K562 (cell line): Measurements from ENCODE around the gene SIM2. TPM values are rescaled to one million over a fixed set of nuclear protein-coding genes. Genes with fewer than 3 reads are reported as not detected.

Experiments used
- ATAC-seq: fragments of 200-7000 bp; cut with Tn5 transposase; 3 replicates; pipeline ENCODE4 v1.9.1; 2020; ENCODE audit warnings: moderate library complexity
- BruUV-seq: library from RNA; stranded (reverse); fragments of 400-500 nt; replicated peaks from 2 replicates; lab custom pipeline; 2021; lab: Mats Ljungman, UMichigan
- CTCF ChIA-PET: fragments of 300-600 bp; formaldehyde crosslinking; extraction: SDS; loops from one replicate; lab custom pipeline; 2021; ENCODE audit warnings: low intra/inter-chr PET ratio; lab: Yijun Ruan, JAX
- POLR2A ChIA-PET: fragments of 300-600, 350-650 bp; sonication (Branson Sonifier 250); formaldehyde crosslinking; extraction: SDS; loops from one replicate; lab custom pipeline; 2021; ENCODE audit warnings: antibody characterized with exemption, inconsistent platforms; lab: Yijun Ruan, JAX
- DNase-seq, 4 experiments: peaks; one replicate each; pipeline versions ENCODE4 v3.0.0 to v3.0.0-alpha.2; 2011 to 2018; ENCODE audit warnings: low spot score in 3 of 4, mixed read lengths in 3 of 4; ENCODE audit errors: extremely low read depth in 1 of 4
- FAIRE-seq: peaks from 2 replicates; lab custom pipeline; 2011; peaks lifted over from hg19 to GRCh38; lab: Jason Lieb, UNC
- H2AFZ ChIP-seq: 2 replicates; pipeline ENCODE4 v1.6.0; 2011; ENCODE audit warnings: low read depth, low read length, control low read depth, inconsistent platforms
- H3K27ac ChIP-seq: fragments of 200-600 bp; 3 replicates; pipeline ENCODE4 v1.8.0; 2011; ENCODE audit warnings: low read depth, mild to moderate bottlenecking, control low read depth, inconsistent platforms, low read length, moderate library complexity, mixed read lengths; ENCODE audit errors: extremely low read depth
- H3K27me3 ChIP-seq, 2 experiments: fragments of 300-600 bp in 1 of 2; 2 replicates in 1 of 2; 3 replicates in 1 of 2; pipeline versions ENCODE4 v1.6.0 to v1.8.0; 2011; ENCODE audit warnings: inconsistent platforms in 2 of 2, low read length in 2 of 2, mild to moderate bottlenecking in 1 of 2, mixed read lengths in 1 of 2, moderate library complexity in 1 of 2; ENCODE audit not compliant: control insufficient read depth in 2 of 2, insufficient read depth in 2 of 2
- H3K36me3 ChIP-seq: fragments of 300-600 bp; 3 replicates; pipeline ENCODE4 v1.8.0; 2011; ENCODE audit warnings: mild to moderate bottlenecking, low read length, inconsistent platforms; ENCODE audit not compliant: control insufficient read depth, insufficient read depth
- H3K4me1 ChIP-seq, 2 experiments: fragments of 200-600 bp in 1 of 2; replicated peaks in 1 of 2; 2 replicates in 1 of 2; 3 replicates in 1 of 2; pipeline versions ENCODE4 v1.5.1 to v1.8.0; 2011; ENCODE audit warnings: inconsistent platforms in 2 of 2, low read length in 2 of 2, mild to moderate bottlenecking in 1 of 2, mixed read lengths in 1 of 2, moderate library complexity in 1 of 2; ENCODE audit not compliant: control insufficient read depth in 2 of 2, insufficient read depth in 2 of 2
- H3K4me2 ChIP-seq: 2 replicates; pipeline ENCODE4 v1.6.1; 2011; ENCODE audit warnings: low read length, control low read depth, inconsistent platforms, mixed read lengths; ENCODE audit not compliant: insufficient read depth
- H3K4me3 ChIP-seq: fragments of 200-600 bp; sonication (generic), shearing (Covaris generic); 2 replicates; pipeline ENCODE4 v1.5.1; 2016; ENCODE audit warnings: control low read depth, inconsistent platforms
- H3K79me2 ChIP-seq: fragments of 200-600 bp; 3 replicates; pipeline ENCODE4 v1.8.0; 2011; ENCODE audit warnings: low read length, inconsistent platforms; ENCODE audit not compliant: control insufficient read depth, insufficient read depth
- H3K9ac ChIP-seq, 2 experiments: 2 replicates each; pipeline versions ENCODE4 v1.6.0 to v1.6.1; 2011; ENCODE audit warnings: low read depth in 2 of 2, low read length in 2 of 2, control low read depth in 1 of 2, inconsistent platforms in 1 of 2, mild to moderate bottlenecking in 1 of 2, mixed read lengths in 1 of 2; ENCODE audit not compliant: insufficient read depth in 1 of 2
- H3K9me1 ChIP-seq: one replicate; pipeline ENCODE4 v1.6.0; 2011; ENCODE audit warnings: inconsistent platforms, mild to moderate bottlenecking, low read length, moderate library complexity; ENCODE audit not compliant: control insufficient read depth, insufficient read depth
- H3K9me3 ChIP-seq: replicated peaks from 2 replicates; pipeline ENCODE4 v1.5.1; 2011; ENCODE audit warnings: low read depth, low read length, inconsistent platforms; ENCODE audit not compliant: control insufficient read depth, insufficient read depth
- H4K20me1 ChIP-seq: replicated peaks from 2 replicates; pipeline ENCODE4 v1.6.1; 2011; ENCODE audit warnings: low read length, inconsistent platforms, mixed read lengths; ENCODE audit not compliant: control insufficient read depth, insufficient read depth
- POLR3A ChIP-seq: IDR thresholded peaks from 2 replicates; pipeline ENCODE4 v1.6.1; 2011; ENCODE audit warnings: borderline replicate concordance, mild to moderate bottlenecking, moderate library complexity; ENCODE audit not compliant: insufficient read length, insufficient read depth; ENCODE audit errors: extremely low read depth
- YY1 ChIP-seq, 3 experiments: IDR thresholded peaks; 2 replicates each; pipeline ENCODE4 v1.6.1; 2011; ENCODE audit warnings: low read length in 2 of 3, mild to moderate bottlenecking in 2 of 3, moderate library complexity in 2 of 3, borderline replicate concordance in 1 of 3, control low read depth in 1 of 3, low read depth in 1 of 3; ENCODE audit not compliant: insufficient read depth in 3 of 3, insufficient replicate concordance in 2 of 3, control insufficient read depth in 1 of 3, insufficient read length in 1 of 3; ENCODE audit errors: extremely low read depth in 1 of 3
- WGBS: fragments of 100-300 bp; shearing (Covaris generic); methylation state at CpG from one replicate; pipeline ENCODE4 v1.1.6; 2016; ENCODE audit warnings: low coverage, mixed read lengths; ENCODE audit not compliant: insufficient coverage; ENCODE audit errors: missing lambda C conversion rate; 5-methylcytosine and 5-hydroxymethylcytosine counted together
- in situ Hi-C: fragments of 300-500 bp; cut with MboI; formaldehyde crosslinking; loops from 4 replicates; pipeline ENCODE4 v1.15.0; 2018; ENCODE audit warnings: inconsistent platforms, mixed read lengths
- intact Hi-C: fragments of 100-400 bp; cut with micrococcal nuclease; formaldehyde crosslinking; loops from 2 replicates; pipeline ENCODE4 v1.14.2; 2022
- polyA plus RNA-seq, 8 experiments: library from polyadenylated mRNA; depleted of rRNA in 4 of 8; stranded (reverse) in 5 of 8; unstranded in 3 of 8; fragments of >200 nt; fragmentation: Nextera tagmentation in 2 of 8; fragmentation: Illumina TruSeq in 1 of 8; extraction: Ambion mirVana in 2 of 8; extraction: Trizol in 1 of 8; gene quantifications; 2 replicates each; pipeline versions ENCODE4 v1.2.1 to v1.2.3, GENCODE V29; 2011 to 2014; ENCODE audit warnings: inconsistent platforms in 1 of 8, missing spikeins in 1 of 8
- total RNA-seq, 7 experiments: library from RNA; depleted of rRNA in 6 of 7; stranded (reverse); fragments of >200 nt in 6 of 7; fragmentation: Illumina TruSeq in 2 of 7; extraction: Trizol in 2 of 7; gene quantifications; 2 replicates each; pipeline versions ENCODE4 v1.2.1 to v1.2.3, GENCODE V29; 2011 to 2021; ENCODE audit warnings: low replicate concordance in 1 of 7
- TF ChIP-seq, protein P1 (sequence below): fragments of 250-450 bp; sonication (Bioruptor Pico); IDR thresholded peaks from 2 replicates; pipeline ENCODE4 v1.5.1; 2021; ENCODE audit warnings: mild to moderate bottlenecking

SIM2 gene
- total and polyA plus RNA-seq, 9 of the 15 experiments (the other 6 are each of a cell fraction or from before 2014, with no cell fraction given) = 0.07 to 0.11 (median 0.08) TPM; not detected in 6

DNA sequence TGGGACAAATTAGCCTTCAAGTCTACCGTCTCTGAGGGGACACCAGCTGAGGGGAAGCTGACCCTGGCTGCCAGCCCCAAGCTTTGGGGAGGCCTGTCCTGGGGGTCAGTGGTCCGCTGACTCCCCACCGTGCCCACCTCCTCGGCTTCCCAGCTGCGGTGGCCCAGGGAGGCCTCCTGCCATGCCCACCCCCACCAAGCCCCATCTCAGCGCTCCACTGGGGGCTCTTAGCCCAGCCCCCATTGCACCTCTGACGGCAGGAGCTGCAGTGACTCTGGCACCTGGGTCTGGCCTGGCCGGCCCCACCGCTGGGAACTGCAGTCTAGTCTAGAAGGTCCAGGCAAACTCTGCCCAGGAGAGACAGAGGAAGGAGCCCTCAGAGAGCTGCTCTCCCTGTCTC, 30.2 kb upstream of the SIM2 start:
- no peak overlapping the region for H3K9ac ChIP-seq
- in situ Hi-C loops = no loop called here
- WGBS = under 1% methylated on average over 9 of the region's 9 CpGs
- H3K4me2 ChIP-seq = no peak overlapping the region
- TF ChIP-seq POLR3A (no peak), YY1 (IDR thresholded peaks at IDR 0.05; ENCODE audit: borderline replicate concordance in 1 of 3, control insufficient read depth in 1 of 3, extremely low read depth in 1 of 3, insufficient read depth in 3 of 3, insufficient read length in 1 of 3, insufficient replicate concordance in 2 of 3, low read depth in 1 of 3, low read length in 2 of 3) (no peak)
- TF ChIP-seq, protein P1, sequence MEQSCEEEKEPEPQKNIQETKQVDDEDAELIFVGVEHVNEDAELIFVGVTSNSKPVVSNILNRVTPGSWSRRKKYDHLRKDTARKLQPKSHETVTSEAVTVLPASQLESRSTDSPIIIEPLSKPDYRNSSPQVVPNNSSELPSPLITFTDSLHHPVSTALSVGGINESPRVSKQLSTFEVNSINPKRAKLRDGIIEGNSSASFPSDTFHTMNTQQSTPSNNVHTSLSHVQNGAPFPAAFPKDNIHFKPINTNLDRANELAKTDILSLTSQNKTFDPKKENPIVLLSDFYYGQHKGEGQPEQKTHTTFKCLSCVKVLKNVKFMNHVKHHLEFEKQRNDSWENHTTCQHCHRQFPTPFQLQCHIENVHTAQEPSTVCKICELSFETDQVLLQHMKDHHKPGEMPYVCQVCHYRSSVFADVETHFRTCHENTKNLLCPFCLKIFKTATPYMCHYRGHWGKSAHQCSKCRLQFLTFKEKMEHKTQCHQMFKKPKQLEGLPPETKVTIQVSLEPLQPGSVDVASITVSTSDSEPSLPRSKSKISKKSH (CRISPR knock-in tag) = no peak
- TF ChIP-seq, all 486 proteins: peak for 0
- DNase-seq (no peak), ATAC-seq (no peak), FAIRE-seq (no peak)
- Histone ChIP-seq H3K9me3 (no peaks in the 10 kb centered on the region), H3K79me2 (no peaks in the 10 kb centered on the region), H3K27ac (no peak overlapping the region), H4K20me1 (no peaks in the 10 kb centered on the region; the same call in 1 of the 2 replicates), H3K27me3 (peaks cover 43 to 59% of the 10 kb centered on the region in 2 experiments), H2AFZ (no peak overlapping the region), H3K4me1 (no peaks in the 10 kb centered on the region), H3K4me3 (no peak overlapping the region), H3K9me1 (no peaks in the 10 kb centered on the region), H3K36me3 (no peaks in the 10 kb centered on the region)
- intact Hi-C loops = loop anchor here (10.0 kb wide), 1 partner anchor 186 kb away; no protein-coding TSS in a partner anchor
- POLR2A ChIA-PET = interaction anchor here (0.6 kb wide), 1 partner anchor 239 kb away, joined by 3 read pairs; no protein-coding TSS in a partner anchor
- no TSS peak for BruUV-seq
- CTCF ChIA-PET = no interaction called here
